OCI-LY1 (cell line): Measurements from ENCODE around the gene DCBLD2.

Experiments
- H2AFZ ChIP-seq: fragments of 200-600 bp; sonication (generic), shearing (Covaris generic); 2 replicates; pipeline ENCODE4 v1.6.0; 2014; ENCODE audit warnings: antibody characterized with exemption, mild to moderate bottlenecking, low read length
- H3F3A ChIP-seq: fragments of 200-600 bp; sonication (generic), shearing (Covaris generic); 2 replicates; pipeline ENCODE4 v1.6.0; 2014; ENCODE audit warnings: mild to moderate bottlenecking, antibody characterized with exemption, low read length, moderate library complexity; ENCODE audit not compliant: insufficient read depth
- H3K27ac ChIP-seq: fragments of 200-600 bp; sonication (generic); 2 replicates; pipeline ENCODE4 v1.5.1; 2014; ENCODE audit warnings: low read length, mixed run types, mild to moderate bottlenecking, low read depth; ENCODE audit not compliant: poor library complexity, severe bottlenecking
- H3K27me3 ChIP-seq: fragments of 200-600 bp; sonication (generic); 2 replicates; pipeline ENCODE4 v1.6.0; 2014; ENCODE audit warnings: antibody characterized with exemption, mild to moderate bottlenecking, low read length, moderate library complexity; ENCODE audit not compliant: insufficient read depth
- H3K36me3 ChIP-seq: fragments of 200-600 bp; sonication (generic); 2 replicates; pipeline ENCODE4 v1.6.1; 2014; ENCODE audit warnings: mild to moderate bottlenecking, antibody characterized with exemption, low read length, moderate library complexity, mixed read lengths; ENCODE audit not compliant: insufficient read depth
- H3K4me1 ChIP-seq: fragments of 200-600 bp; sonication (generic); 2 replicates; pipeline ENCODE4 v1.5.1; 2014; ENCODE audit warnings: mild to moderate bottlenecking, low read length, moderate library complexity; ENCODE audit not compliant: insufficient read depth, severe bottlenecking
- H3K4me2 ChIP-seq: fragments of 200-600 bp; sonication (generic), shearing (Covaris generic); 2 replicates; pipeline ENCODE4 v1.6.1; 2014; ENCODE audit warnings: low read length
- H3K4me3 ChIP-seq: fragments of 200-600 bp; sonication (generic); 2 replicates; pipeline ENCODE4 v1.5.1; 2014; ENCODE audit warnings: low read length, low read depth, mild to moderate bottlenecking, mixed read lengths; ENCODE audit not compliant: poor library complexity, severe bottlenecking
- H3K79me2 ChIP-seq: fragments of 200-600 bp; shearing (Covaris generic); 2 replicates; pipeline ENCODE4 v1.6.1; 2016; ENCODE audit warnings: mixed run types, low read length, mixed read lengths; ENCODE audit not compliant: insufficient read depth
- H3K9ac ChIP-seq: fragments of 200-600 bp; sonication (generic), shearing (Covaris generic); 2 replicates; pipeline ENCODE4 v1.6.1; 2014; ENCODE audit warnings: mild to moderate bottlenecking, low read length, mixed read lengths
- H3K9me2 ChIP-seq: fragments of 200-600 bp; sonication (generic), shearing (Covaris generic); 2 replicates; pipeline ENCODE4 v1.6.1; 2014; ENCODE audit warnings: low read depth, mild to moderate bottlenecking, low read length, mixed read lengths
- H3K9me3 ChIP-seq: fragments of 200-600 bp; shearing (Covaris generic); 2 replicates; pipeline ENCODE4 v1.6.1; 2014; ENCODE audit warnings: low read length, mixed read lengths
- H4K20me1 ChIP-seq: fragments of 200-600 bp; sonication (generic), shearing (Covaris generic); 2 replicates; pipeline ENCODE4 v1.6.0; 2016; ENCODE audit warnings: mild to moderate bottlenecking, low read length; ENCODE audit not compliant: insufficient read depth
- CTCF ChIP-seq: fragments of 200-600 bp; sonication (generic), shearing (Covaris generic); IDR thresholded peaks from 2 replicates; pipeline ENCODE4 v1.5.1; 2017; ENCODE audit warnings: mild to moderate bottlenecking, antibody characterized with exemption, low read length, moderate library complexity, mixed read lengths
- EZH2 ChIP-seq: fragments of 200-600 bp; sonication (generic), shearing (Covaris generic); IDR thresholded peaks from 2 replicates; pipeline ENCODE4 v1.8.0; 2017; ENCODE audit warnings: borderline replicate concordance, mixed run types, mild to moderate bottlenecking, antibody characterized with exemption, low read length, moderate library complexity, mixed read lengths

Gene DCBLD2

GRCh38 chr3:98887684-98888083, 13.8 kb downstream of the DCBLD2 start:
- TF ChIP-seq CTCF, result no peak
- no peak for TF ChIP-seq EZH2
- Histone ChIP-seq H3K79me2 (no peaks in the 10 kb centered on the region), H3K4me1 (no peaks in the 10 kb centered on the region), H3K9me3 (no peaks in the 10 kb centered on the region), H2AFZ (no peak overlapping the region), H3K27ac (no peak overlapping the region), H3F3A (no peaks in the 10 kb centered on the region), H4K20me1 (no peaks in the 10 kb centered on the region), H3K9ac (no peak overlapping the region), H3K36me3 (no peaks in the 10 kb centered on the region), H3K4me2 (no peak overlapping the region), H3K4me3 (no peak overlapping the region), H3K9me2 (no peaks in the 10 kb centered on the region), H3K27me3 (no peaks in the 10 kb centered on the region)

- no peaks in the 10 kb centered on the region for H3K36me3 ChIP-seq
- H3K27me3 ChIP-seq, result no peaks in the 10 kb centered on the region
- no peaks in the 10 kb centered on the region for H3K79me2 ChIP-seq
- H3K9ac ChIP-seq, result no peak overlapping the region
- no peaks in the 10 kb centered on the region for H3K9me3 ChIP-seq
- H3K4me3 ChIP-seq, result no peak overlapping the region
- no peak overlapping the region for H2AFZ ChIP-seq
- H3K4me2 ChIP-seq, result no peak overlapping the region
- no peak for TF ChIP-seq CTCF
- TF ChIP-seq EZH2, result no peak
- no peaks in the 10 kb centered on the region for H3K9me2 ChIP-seq
- no peaks in the 10 kb centered on the region for H3K4me1 ChIP-seq
- no peak overlapping the region for H3K27ac ChIP-seq
- H3F3A ChIP-seq, result no peaks in the 10 kb centered on the region
- H4K20me1 ChIP-seq, result no peaks in the 10 kb centered on the region
Measured at GRCh38 chr3:98886525-98886924, 15.0 kb downstream of the DCBLD2 start.

GRCh38 chr3:98885851-98886250, 15.6 kb downstream of the DCBLD2 start:
- no peaks in the 10 kb centered on the region for H3F3A ChIP-seq
- H3K27me3 ChIP-seq, result no peaks in the 10 kb centered on the region
- no peak overlapping the region for H2AFZ ChIP-seq
- no peaks in the 10 kb centered on the region for H3K4me1 ChIP-seq
- no peaks in the 10 kb centered on the region for H3K9me2 ChIP-seq
- H3K9me3 ChIP-seq, result no peaks in the 10 kb centered on the region
- H3K4me3 ChIP-seq, result no peak overlapping the region
- no peaks in the 10 kb centered on the region for H3K36me3 ChIP-seq
- no peaks in the 10 kb centered on the region for H4K20me1 ChIP-seq
- H3K79me2 ChIP-seq, result no peaks in the 10 kb centered on the region
- H3K4me2 ChIP-seq, result no peak overlapping the region
- no peak overlapping the region for H3K27ac ChIP-seq
- no peak overlapping the region for H3K9ac ChIP-seq
- TF ChIP-seq EZH2, result no peak
- no peak for TF ChIP-seq CTCF
